ENCODE data around the gene SOX6.

DNA sequence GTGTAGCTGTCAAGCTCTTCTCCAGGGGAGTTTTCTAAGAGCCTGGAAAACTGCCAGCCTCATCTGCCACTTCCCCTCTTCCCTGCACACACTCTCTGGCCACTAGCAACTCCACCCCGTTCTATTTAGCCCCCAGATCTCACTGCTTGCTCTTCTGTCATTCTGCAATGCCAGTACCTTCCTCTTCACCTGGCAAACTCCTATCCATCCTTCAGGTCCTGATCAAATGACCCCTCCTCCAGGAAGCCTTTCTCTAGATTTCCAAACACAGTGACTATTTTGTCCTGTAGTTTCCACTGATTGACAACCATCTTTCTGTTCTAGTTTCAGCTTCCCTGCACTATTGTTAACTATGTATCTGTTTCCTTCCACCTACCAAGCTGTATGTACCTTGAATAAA, 437.7 kb downstream of the SOX6 start:
- no peak for TF ChIP-seq CTCF (conservative IDR thresholded peaks at IDR 0.05)
- TF ChIP-seq EZH2 (IDR thresholded peaks at IDR 0.05; ENCODE audit: low read depth), result no peak
